ENCODE measurements around the gene UBE2Q1. TPM values are rescaled to one million over a fixed set of nuclear protein-coding genes. Genes with fewer than 3 reads are reported as not detected.
"Not testable (repeated sequence)": the region's sequence is repeated elsewhere in the genome, so short reads cannot be mapped to it uniquely, and the experiment has no call there.

UBE2Q1 gene
- polyA plus RNA-seq, 3 donors, result 99.9 to 118 (median 116) TPM

GRCh38 chr1:154533952-154534844 is 24.3 kb downstream of the UBE2Q1 start:
- no peak for DNase-seq (ENCODE audit: extremely low read depth in 1 of 11, low read depth in 9 of 11, low spot score in 4 of 11)

DNA sequence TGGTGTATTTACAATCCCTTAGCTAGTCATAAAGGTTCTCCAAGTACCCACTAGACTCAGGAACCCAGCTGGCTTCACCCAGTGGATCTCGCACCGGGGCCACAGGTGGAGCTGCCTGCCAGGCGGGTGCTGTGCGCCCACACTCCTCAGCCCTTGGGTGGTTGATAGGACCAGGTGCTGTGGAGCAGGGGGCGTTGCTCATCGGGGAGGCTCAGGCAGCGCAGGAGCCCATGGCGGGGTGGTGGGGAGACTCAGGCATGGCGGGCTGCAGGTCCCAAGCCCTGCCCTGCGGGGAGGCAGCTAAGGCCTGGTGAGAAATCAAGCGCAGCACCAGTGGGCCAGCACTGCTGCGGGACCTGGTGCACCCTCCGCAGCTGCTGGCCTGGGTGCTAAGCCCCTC is 26.5 kb downstream of the UBE2Q1 start:
- not testable (repeated sequence) for DNase-seq (ENCODE audit: extremely low read depth in 1 of 11, low read depth in 9 of 11, low spot score in 4 of 11)

- DNase-seq (ENCODE audit: extremely low read depth in 1 of 11, low read depth in 9 of 11, low spot score in 4 of 11), result no peak
Observed at GRCh38 chr1:154529308-154529707, 29.2 kb downstream of the UBE2Q1 start.

- no peak for DNase-seq (ENCODE audit: extremely low read depth in 1 of 11, low read depth in 9 of 11, low spot score in 4 of 11)
Observed at GRCh38 chr1:154527192-154527591, 31.3 kb downstream of the UBE2Q1 start.

DNA sequence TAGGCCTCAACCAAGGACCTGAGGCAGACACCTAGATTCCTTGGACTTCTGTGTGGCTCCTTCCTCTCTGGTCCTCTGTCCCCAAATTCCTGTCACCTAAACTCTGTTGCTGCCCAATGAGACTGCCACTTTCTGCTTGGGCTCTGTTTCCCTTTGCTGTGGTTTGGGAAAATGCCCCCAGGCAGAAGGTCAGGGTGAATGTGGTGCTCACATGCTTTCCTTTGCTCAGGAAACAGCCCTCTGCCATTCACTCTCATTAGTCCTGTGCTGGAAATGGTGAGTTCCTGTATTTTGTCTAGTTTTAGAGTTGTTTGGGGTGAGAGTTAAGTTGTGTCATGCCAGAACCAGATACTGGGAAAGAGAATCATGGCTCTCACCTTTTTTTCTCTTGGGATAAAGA is 33.6 kb downstream of the UBE2Q1 start:
- DNase-seq (ENCODE audit: extremely low read depth in 1 of 11, low read depth in 9 of 11, low spot score in 4 of 11), result no peak

GRCh38 chr1:154521695-154522094 is 36.8 kb downstream of the UBE2Q1 start:
- no peak for DNase-seq (ENCODE audit: extremely low read depth in 1 of 11, low read depth in 9 of 11, low spot score in 4 of 11)

- no peak for DNase-seq (ENCODE audit: extremely low read depth in 1 of 11, low read depth in 9 of 11, low spot score in 4 of 11)
Observed at GRCh38 chr1:154520333-154520732, 38.1 kb downstream of the UBE2Q1 start.

DNA sequence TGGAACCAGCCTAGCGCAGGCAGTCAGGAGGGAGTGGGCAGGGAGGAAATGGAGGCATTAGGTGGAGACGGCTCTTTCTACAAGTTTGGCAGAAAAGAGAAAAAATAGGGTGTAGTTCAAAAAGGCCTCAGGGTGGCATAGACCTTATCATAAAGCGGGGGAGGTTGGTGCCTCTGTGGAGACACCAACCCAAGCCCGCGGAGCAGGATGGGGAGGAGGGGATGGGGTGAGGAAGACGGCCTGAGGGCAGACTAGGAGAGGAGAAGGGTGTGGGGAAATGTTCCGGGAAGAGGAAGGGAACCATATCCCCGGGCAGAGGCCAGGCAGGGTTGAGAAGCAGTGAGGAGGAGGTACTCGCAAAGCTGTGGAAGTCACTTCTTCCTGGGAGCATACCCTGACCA is 38.9 kb downstream of the UBE2Q1 start:
- no peak for DNase-seq (ENCODE audit: extremely low read depth in 1 of 11, low read depth in 9 of 11, low spot score in 4 of 11)

DNA sequence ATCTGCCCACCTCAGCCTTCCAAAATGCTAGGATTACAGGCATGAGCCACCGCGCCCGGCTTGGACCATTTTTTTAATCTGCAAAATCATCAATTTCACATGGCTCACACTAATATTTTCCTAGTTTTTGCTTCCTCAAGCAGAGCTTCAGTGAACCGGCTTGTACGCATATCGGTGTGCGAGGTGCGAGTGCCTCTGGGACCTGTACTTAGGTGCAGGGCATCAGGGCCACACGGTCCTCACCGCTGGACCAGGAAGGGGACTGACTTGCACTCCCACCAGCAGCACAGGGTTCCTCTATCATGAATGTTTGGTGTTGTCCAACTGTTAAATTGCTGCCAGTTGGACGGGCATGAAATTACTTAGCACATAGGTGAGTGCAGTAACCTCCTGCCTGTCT is 40.8 kb downstream of the UBE2Q1 start:
- no peak for DNase-seq (ENCODE audit: extremely low read depth in 1 of 11, low read depth in 9 of 11, low spot score in 4 of 11)

DNA sequence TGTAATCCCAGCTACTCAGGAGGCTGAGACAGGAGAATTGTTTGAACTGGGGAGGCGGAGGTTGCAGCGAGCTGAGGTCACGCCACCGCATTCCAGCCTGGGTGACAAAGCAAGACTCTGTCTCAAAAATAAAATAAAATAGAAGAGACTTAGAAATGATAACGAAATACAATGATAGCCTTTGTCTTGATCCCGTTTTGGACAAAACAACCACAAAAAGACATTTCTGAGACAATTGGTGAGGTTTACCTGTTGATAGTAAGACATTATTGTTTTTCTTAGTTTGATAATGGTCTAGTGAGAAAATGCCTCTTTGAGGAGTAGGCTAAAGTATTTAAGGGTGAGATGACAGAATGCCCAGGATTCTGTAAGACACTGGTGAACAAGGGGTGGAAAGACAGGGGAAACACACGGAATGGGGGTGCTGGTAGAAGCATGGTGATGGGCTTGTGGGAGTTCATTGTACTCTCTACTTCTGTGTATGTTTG is 44.4 kb downstream of the UBE2Q1 start:
- DNase-seq (ENCODE audit: extremely low read depth in 1 of 11, low read depth in 9 of 11, low spot score in 4 of 11), result no peak

- DNase-seq (ENCODE audit: extremely low read depth in 1 of 11, low read depth in 9 of 11, low spot score in 4 of 11), result no peak
Observed at GRCh38 chr1:154512760-154513159, 45.7 kb downstream of the UBE2Q1 start.

GRCh38 chr1:154503898-154504297 is 54.6 kb downstream of the UBE2Q1 start:
- no peak for DNase-seq (ENCODE audit: extremely low read depth in 1 of 11, low read depth in 9 of 11, low spot score in 4 of 11)

DNA sequence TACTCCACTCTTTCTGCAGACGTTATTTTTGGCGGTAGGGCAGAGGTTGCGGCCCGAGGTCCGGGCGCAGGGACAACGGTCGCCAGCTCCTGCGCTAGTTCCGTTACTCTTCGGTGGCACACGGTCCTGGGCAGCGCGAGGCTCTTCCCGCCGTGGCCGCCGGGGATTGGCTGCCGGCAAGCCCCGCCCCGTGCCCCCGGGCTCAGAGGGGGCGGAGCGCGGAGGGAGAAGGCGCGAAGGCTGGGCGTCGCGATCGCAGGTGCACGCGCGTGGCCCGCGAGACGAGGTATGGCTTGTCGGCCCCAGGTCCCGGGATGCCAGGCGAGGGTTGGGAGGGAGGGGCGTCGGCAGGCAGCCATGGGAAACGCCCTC is 55.7 kb downstream of the UBE2Q1 start:
- DNase-seq (ENCODE audit: extremely low read depth in 1 of 11, low read depth in 9 of 11, low spot score in 4 of 11), result no peak

- peak in 1 of 11 donors; percentile 50 for DNase-seq (ENCODE audit: extremely low read depth in 1 of 11, low read depth in 9 of 11, low spot score in 4 of 11)
Observed at GRCh38 chr1:154502066-154502743, 56.3 kb downstream of the UBE2Q1 start, which contains the start of the genes SHE and TDRD10. TSS of gene SHE (minus strand) at chr1:154502412. CDS start at chr1:154502026, 386 bp downstream. TSS of gene TDRD10 (plus strand) at chr1:154502219. CDS start at chr1:154506904, 4,685 bp downstream.

- no peak for DNase-seq (ENCODE audit: extremely low read depth in 1 of 11, low read depth in 9 of 11, low spot score in 4 of 11)
Observed at GRCh38 chr1:154501423-154502065, 56.9 kb downstream of the UBE2Q1 start.

GRCh38 chr1:154500533-154500932 is 57.9 kb downstream of the UBE2Q1 start:
- no peak for DNase-seq (ENCODE audit: extremely low read depth in 1 of 11, low read depth in 9 of 11, low spot score in 4 of 11)

DNA sequence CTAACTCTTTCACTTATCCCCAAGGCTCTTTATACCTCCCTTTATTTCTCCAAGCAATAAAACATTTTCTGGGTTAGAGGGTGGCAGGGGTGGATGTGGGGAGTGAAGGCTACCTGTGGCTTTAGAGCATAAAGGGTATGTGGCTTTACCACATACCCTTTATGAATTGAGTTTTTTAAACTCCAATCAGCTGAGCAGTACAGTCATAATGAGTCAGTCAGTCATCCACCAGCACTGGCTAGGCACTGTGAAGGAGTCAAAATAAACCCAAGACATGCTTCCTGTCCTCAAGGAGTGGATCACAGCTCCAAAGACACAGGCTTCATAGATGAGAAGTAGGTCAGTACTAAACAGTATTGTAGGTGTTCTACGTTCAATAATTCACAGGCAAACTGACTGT is 59.0 kb downstream of the UBE2Q1 start:
- DNase-seq (ENCODE audit: extremely low read depth in 1 of 11, low read depth in 9 of 11, low spot score in 4 of 11), result no peak
